Neural cell (in vitro differentiated cells): ENCODE measurements around the gene ISG15.
"Not testable (repeated sequence)": the region's sequence is repeated elsewhere in the genome, so short reads cannot be mapped to it uniquely, and the experiment has no call there.

Source experiments
- CTCF ChIP-seq: fragments of 450-650 bp; IDR thresholded peaks from 2 replicates; pipeline ENCODE4 v1.5.1; 2014; ENCODE audit warnings: antibody characterized with exemption, mild to moderate bottlenecking, moderate library complexity; ENCODE audit not compliant: poor library complexity, severe bottlenecking
- EP300 ChIP-seq: fragments of 450-650 bp; conservative IDR thresholded peaks from 2 replicates; pipeline ENCODE4 v1.6.1; 2014; ENCODE audit warnings: antibody characterized with exemption, mild to moderate bottlenecking, moderate library complexity; ENCODE audit not compliant: poor library complexity, severe bottlenecking
- EZH2 ChIP-seq: fragments of 200-600, 300-800 bp; shearing (Covaris generic), sonication (generic); IDR thresholded peaks from 2 replicates; pipeline ENCODE4 v1.6.1; 2014; ENCODE audit warnings: antibody characterized with exemption, low read length, borderline replicate concordance, mild to moderate bottlenecking; ENCODE audit not compliant: insufficient read depth, poor library complexity, severe bottlenecking
- POLR2AphosphoS5 ChIP-seq: IDR thresholded peaks from 2 replicates; pipeline ENCODE4 v1.6.1; 2012
- RAD21 ChIP-seq: fragments of 450-650 bp; conservative IDR thresholded peaks from 2 replicates; pipeline ENCODE4 v1.6.1; 2014; ENCODE audit warnings: antibody characterized with exemption, mild to moderate bottlenecking, moderate library complexity
- REST ChIP-seq: IDR thresholded peaks from 2 replicates; pipeline ENCODE4 v1.6.1; 2012; ENCODE audit warnings: borderline replicate concordance
- SMC3 ChIP-seq: fragments of 450-650 bp; conservative IDR thresholded peaks from 2 replicates; pipeline ENCODE4 v1.6.1; 2014; ENCODE audit warnings: antibody characterized with exemption, mild to moderate bottlenecking, moderate library complexity; ENCODE audit not compliant: poor library complexity
- TAF1 ChIP-seq: IDR thresholded peaks from 2 replicates; pipeline ENCODE4 v1.6.1; 2012; ENCODE audit warnings: low read depth

GRCh38 chr1:988061-988460 lies 25.2 kb upstream of the ISG15 start:
- not testable (repeated sequence) for TF ChIP-seq REST, RAD21, CTCF, TAF1, EP300, POLR2AphosphoS5, SMC3, EZH2
